GM18505 (cell line): ENCODE data around the gene HMOX2.

ENCODE experiments used
- ATAC-seq: cut with Tn5 transposase; IDR thresholded peaks from one replicate; pipeline ENCODE4 v1.9.1; 2021; ENCODE audit not compliant: unreplicated experiment
- POLR2A ChIP-seq: IDR thresholded peaks from 4 replicates; pipeline ENCODE4 v1.6.1; 2011; ENCODE audit warnings: borderline replicate concordance; ENCODE audit not compliant: insufficient read depth, insufficient read length; ENCODE audit errors: extremely low read depth

The HMOX2 gene

GRCh38 chr16:4501071-4501478 lies 24.9 kb downstream of the HMOX2 start:
- ATAC-seq, result no peak
- TF ChIP-seq POLR2A, result no peak

GRCh38 chr16:4505356-4506147 lies 29.4 kb downstream of the HMOX2 start:
- peak; percentile 89 for ATAC-seq
- TF ChIP-seq POLR2A, result no peak

- no peak for ATAC-seq
- TF ChIP-seq POLR2A, result no peak
These were observed 30.3 kb downstream of the HMOX2 start for GRCh38 chr16:4506450-4506849.

- no peak for TF ChIP-seq POLR2A
- ATAC-seq, result no peak
These were observed 31.6 kb downstream of the HMOX2 start for GRCh38 chr16:4507588-4508345.

- no peak for ATAC-seq
- TF ChIP-seq POLR2A, result no peak
These were observed 32.6 kb downstream of the HMOX2 start for GRCh38 chr16:4508806-4509205.

- ATAC-seq, result no peak
- no peak for TF ChIP-seq POLR2A
These were observed 33.2 kb downstream of the HMOX2 start for GRCh38 chr16:4509420-4509819.

GRCh38 chr16:4510131-4510530 lies 33.9 kb downstream of the HMOX2 start:
- no peak for TF ChIP-seq POLR2A
- no peak for ATAC-seq

- no peak for ATAC-seq
- no peak for TF ChIP-seq POLR2A
These were observed 34.7 kb downstream of the HMOX2 start for GRCh38 chr16:4510747-4511426.

GRCh38 chr16:4511441-4512082 lies 35.4 kb downstream of the HMOX2 start:
- no peak for ATAC-seq

GRCh38 chr16:4512473-4512872 lies 36.3 kb downstream of the HMOX2 start:
- ATAC-seq, result no peak
- TF ChIP-seq POLR2A, result no peak

More at GRCh38 chr16:4511441-4512082, 35.4 kb downstream of the HMOX2 start:
- no peak for TF ChIP-seq POLR2A

GRCh38 chr16:4513086-4513860 lies 37.1 kb downstream of the HMOX2 start:
- no peak for TF ChIP-seq POLR2A
- no peak for ATAC-seq

- no peak for TF ChIP-seq POLR2A
- ATAC-seq, result no peak
These were observed 37.7 kb downstream of the HMOX2 start for GRCh38 chr16:4513881-4514280.
